GM06990 (cell line): ENCODE measurements around the gene MKLN1.

Experiments used
- DNase-seq: peaks from one replicate; pipeline ENCODE4 v3.0.0-alpha.2; 2011; ENCODE audit not compliant: insufficient read length; ENCODE audit errors: extremely low read depth
- H3K27me3 ChIP-seq: replicated peaks from 2 replicates; pipeline ENCODE4 v1.6.0; 2011; ENCODE audit warnings: low read length; ENCODE audit not compliant: control insufficient read depth, insufficient read depth
- H3K36me3 ChIP-seq: 2 replicates; pipeline ENCODE4 v1.5.1; 2011; ENCODE audit warnings: low read length; ENCODE audit not compliant: control insufficient read depth, insufficient read depth
- H3K4me3 ChIP-seq: replicated peaks from 2 replicates; pipeline ENCODE4 v1.5.1; 2011; ENCODE audit warnings: low read depth, mild to moderate bottlenecking, control low read depth, low read length
- TF ChIP-seq, protein P1 (sequence below): IDR thresholded peaks from 2 replicates; pipeline ENCODE4 v1.5.1; 2011; ENCODE audit warnings: low read length, control low read depth, mild to moderate bottlenecking, inconsistent platforms; ENCODE audit not compliant: insufficient read depth, poor library complexity, severe bottlenecking

The MKLN1 gene

GRCh38 chr7:131471250-131472004 is 143.8 kb downstream of the MKLN1 start:
- TF ChIP-seq, protein P1, sequence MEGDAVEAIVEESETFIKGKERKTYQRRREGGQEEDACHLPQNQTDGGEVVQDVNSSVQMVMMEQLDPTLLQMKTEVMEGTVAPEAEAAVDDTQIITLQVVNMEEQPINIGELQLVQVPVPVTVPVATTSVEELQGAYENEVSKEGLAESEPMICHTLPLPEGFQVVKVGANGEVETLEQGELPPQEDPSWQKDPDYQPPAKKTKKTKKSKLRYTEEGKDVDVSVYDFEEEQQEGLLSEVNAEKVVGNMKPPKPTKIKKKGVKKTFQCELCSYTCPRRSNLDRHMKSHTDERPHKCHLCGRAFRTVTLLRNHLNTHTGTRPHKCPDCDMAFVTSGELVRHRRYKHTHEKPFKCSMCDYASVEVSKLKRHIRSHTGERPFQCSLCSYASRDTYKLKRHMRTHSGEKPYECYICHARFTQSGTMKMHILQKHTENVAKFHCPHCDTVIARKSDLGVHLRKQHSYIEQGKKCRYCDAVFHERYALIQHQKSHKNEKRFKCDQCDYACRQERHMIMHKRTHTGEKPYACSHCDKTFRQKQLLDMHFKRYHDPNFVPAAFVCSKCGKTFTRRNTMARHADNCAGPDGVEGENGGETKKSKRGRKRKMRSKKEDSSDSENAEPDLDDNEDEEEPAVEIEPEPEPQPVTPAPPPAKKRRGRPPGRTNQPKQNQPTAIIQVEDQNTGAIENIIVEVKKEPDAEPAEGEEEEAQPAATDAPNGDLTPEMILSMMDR: no peak
- DNase-seq: no peak
- no peaks in the 10 kb centered on the region for H3K27me3 ChIP-seq
- peaks cover 6% of the 10 kb centered on the region for H3K36me3 ChIP-seq
- H3K4me3 ChIP-seq: no peak overlapping the region

GRCh38 chr7:131476740-131477139 is 149.1 kb downstream of the MKLN1 start:
- TF ChIP-seq, protein P1: no peak
- Histone ChIP-seq H3K4me3 (no peak overlapping the region), H3K36me3 (no peaks in the 10 kb centered on the region; the same call in 1 of the 2 replicates), H3K27me3 (no peaks in the 10 kb centered on the region)
- no peak for DNase-seq

- Histone ChIP-seq H3K36me3 (no peaks in the 10 kb centered on the region), H3K27me3 (no peaks in the 10 kb centered on the region), H3K4me3 (no peak overlapping the region)
- TF ChIP-seq, protein P1: no peak
- DNase-seq: no peak
Observed at GRCh38 chr7:131480384-131481315, 153.0 kb downstream of the MKLN1 start.

DNA sequence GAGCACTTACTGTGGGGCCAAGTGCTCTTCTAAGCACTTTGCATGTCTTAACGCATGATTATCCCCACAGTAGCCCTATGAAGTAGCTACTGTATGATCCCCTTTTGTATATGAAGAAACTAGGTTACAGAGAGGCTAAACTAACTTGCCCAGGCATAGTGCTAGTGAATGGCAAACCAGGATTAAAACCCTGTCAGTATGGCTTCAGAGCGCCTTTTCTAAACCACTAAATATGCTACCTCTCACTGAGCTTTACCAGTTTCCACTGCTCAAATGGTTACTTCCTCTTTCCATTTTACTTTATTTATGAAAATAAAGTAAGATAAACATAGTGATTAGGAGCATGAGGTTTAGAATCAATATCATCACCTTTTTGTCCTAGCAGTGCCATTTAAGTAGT is 155.1 kb downstream of the MKLN1 start:
- TF ChIP-seq, protein P1: no peak
- DNase-seq: no peak
- no peaks in the 10 kb centered on the region for H3K36me3 ChIP-seq

DNA sequence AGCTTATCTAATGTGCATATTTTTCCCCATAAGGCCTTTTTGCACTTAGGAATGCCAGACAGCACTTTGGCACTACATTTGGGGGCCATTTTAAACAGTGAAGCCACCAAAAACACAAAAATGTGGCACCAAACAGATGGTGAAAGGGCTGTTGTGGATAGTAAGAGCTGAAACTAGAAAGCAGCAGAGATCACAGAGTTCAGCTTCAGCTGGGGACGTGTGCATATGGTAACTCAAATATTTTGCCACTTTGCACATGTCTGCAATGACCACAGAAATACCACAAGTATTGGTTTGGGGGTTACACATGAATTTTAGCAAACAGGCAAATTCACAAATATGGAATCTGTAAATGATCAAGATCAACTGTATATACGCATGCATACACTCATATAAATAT is 155.9 kb downstream of the MKLN1 start:
- Histone ChIP-seq H3K36me3 (no peaks in the 10 kb centered on the region), H3K4me3 (no peak overlapping the region), H3K27me3 (no peaks in the 10 kb centered on the region)
- no peak for DNase-seq
- TF ChIP-seq, protein P1: no peak

More for the DNA sequence above, 155.1 kb downstream of the MKLN1 start:
- Histone ChIP-seq H3K4me3 (no peak overlapping the region), H3K27me3 (no peaks in the 10 kb centered on the region)
